NCI-H82 treated with DMSO at 0.1 percent for 48 hours (cell line): ENCODE measurements around the gene DEPDC4.
"Not testable (repeated sequence)": the region's sequence is repeated elsewhere in the genome, so short reads cannot be mapped to it uniquely, and the experiment has no call there.

Experiments used
- DNase-seq: peaks from one replicate; lab custom pipeline; 2025; ENCODE audit not compliant: unreplicated experiment; lab: John Stamatoyannopoulos, UW

DEPDC4 gene

GRCh38 chr12:100265107-100265506 is 1.8 kb downstream of the DEPDC4 start:
- DNase-seq, result not testable (repeated sequence)

- DNase-seq, result no peak
These were observed 3.7 kb downstream of the DEPDC4 start for GRCh38 chr12:100263131-100263530.

GRCh38 chr12:100258127-100258526 is 8.8 kb downstream of the DEPDC4 start:
- no peak for DNase-seq

- no peak for DNase-seq
These were observed 12.0 kb downstream of the DEPDC4 start for GRCh38 chr12:100254876-100255275.

- no peak for DNase-seq
These were observed 13.4 kb downstream of the DEPDC4 start for GRCh38 chr12:100253437-100253836.

- DNase-seq, result no peak
These were observed 15.0 kb downstream of the DEPDC4 start for GRCh38 chr12:100251917-100252316.

GRCh38 chr12:100249941-100250340 is 16.9 kb downstream of the DEPDC4 start:
- DNase-seq, result no peak

- no peak for DNase-seq
These were observed 18.0 kb downstream of the DEPDC4 start for GRCh38 chr12:100248886-100249285.

GRCh38 chr12:100247765-100248164 is 19.1 kb downstream of the DEPDC4 start:
- no peak for DNase-seq

GRCh38 chr12:100243137-100243536 is 23.7 kb downstream of the DEPDC4 start:
- DNase-seq, result no peak

GRCh38 chr12:100239589-100239988 is 27.3 kb downstream of the DEPDC4 start:
- DNase-seq, result no peak

GRCh38 chr12:100238801-100239200 is 28.1 kb downstream of the DEPDC4 start:
- no peak for DNase-seq

- no peak for DNase-seq
These were observed 32.1 kb downstream of the DEPDC4 start for GRCh38 chr12:100234591-100235304.

- no peak for DNase-seq
These were observed 32.7 kb downstream of the DEPDC4 start for GRCh38 chr12:100234166-100234565.

GRCh38 chr12:100231873-100232272 is 35.0 kb downstream of the DEPDC4 start:
- not testable (repeated sequence) for DNase-seq

- DNase-seq, result no peak
These were observed 37.0 kb downstream of the DEPDC4 start for GRCh38 chr12:100229876-100230275.

GRCh38 chr12:100229036-100229635 is 37.7 kb downstream of the DEPDC4 start:
- DNase-seq, result no peak

- DNase-seq, result no peak
These were observed 41.4 kb downstream of the DEPDC4 start for GRCh38 chr12:100225491-100225890.

GRCh38 chr12:100222173-100222572 is 44.7 kb downstream of the DEPDC4 start:
- not testable (repeated sequence) for DNase-seq

- DNase-seq, result no peak
These were observed 45.4 kb downstream of the DEPDC4 start for GRCh38 chr12:100221523-100221922.

GRCh38 chr12:100219328-100220109 is 47.4 kb downstream of the DEPDC4 start:
- DNase-seq, result no peak

- no peak for DNase-seq
These were observed 50.5 kb downstream of the DEPDC4 start for GRCh38 chr12:100216337-100216736.
